NB4 (cell line): ENCODE measurements around the gene CNOT6.
"Not testable (repeated sequence)": the region's sequence is repeated elsewhere in the genome, so short reads cannot be mapped to it uniquely, and the experiment has no call there.

Source experiments
- POLR2A ChIP-seq: IDR thresholded peaks from 2 replicates; pipeline ENCODE4 v1.6.1; 2011; ENCODE audit warnings: mild to moderate bottlenecking; ENCODE audit not compliant: insufficient read length; ENCODE audit errors: extremely low read depth
- TF ChIP-seq, protein P1 (sequence below): IDR thresholded peaks from 2 replicates; pipeline ENCODE4 v1.6.1; 2011; ENCODE audit warnings: low read depth, low read length
- TF ChIP-seq, protein P2 (sequence below): IDR thresholded peaks from one replicate; pipeline ENCODE4 v1.5.1; 2012; ENCODE audit warnings: low read depth, low read length

DNA sequence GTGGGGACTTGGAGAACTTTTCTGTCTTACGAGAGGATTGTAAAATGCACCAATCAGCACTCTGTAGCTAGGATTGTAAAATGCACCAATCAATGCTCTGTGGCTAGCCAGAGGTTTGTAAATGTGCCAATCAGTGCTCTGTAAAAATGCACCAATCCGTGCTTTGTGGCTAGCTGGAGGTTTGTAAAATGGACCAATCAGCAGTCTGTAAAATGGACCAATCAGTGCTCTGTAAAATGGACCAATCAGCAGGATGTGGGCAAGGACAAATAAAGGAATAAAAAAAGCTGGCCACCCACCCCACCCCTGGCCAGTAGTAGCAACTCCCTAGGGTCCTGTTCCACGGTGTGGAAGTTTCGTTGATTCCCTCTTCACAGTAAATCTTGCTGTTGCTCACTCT is 29.1 kb upstream of the CNOT6 start:
- TF ChIP-seq, protein P1, sequence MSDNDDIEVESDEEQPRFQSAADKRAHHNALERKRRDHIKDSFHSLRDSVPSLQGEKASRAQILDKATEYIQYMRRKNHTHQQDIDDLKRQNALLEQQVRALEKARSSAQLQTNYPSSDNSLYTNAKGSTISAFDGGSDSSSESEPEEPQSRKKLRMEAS: not testable (repeated sequence)
- TF ChIP-seq, protein P2, sequence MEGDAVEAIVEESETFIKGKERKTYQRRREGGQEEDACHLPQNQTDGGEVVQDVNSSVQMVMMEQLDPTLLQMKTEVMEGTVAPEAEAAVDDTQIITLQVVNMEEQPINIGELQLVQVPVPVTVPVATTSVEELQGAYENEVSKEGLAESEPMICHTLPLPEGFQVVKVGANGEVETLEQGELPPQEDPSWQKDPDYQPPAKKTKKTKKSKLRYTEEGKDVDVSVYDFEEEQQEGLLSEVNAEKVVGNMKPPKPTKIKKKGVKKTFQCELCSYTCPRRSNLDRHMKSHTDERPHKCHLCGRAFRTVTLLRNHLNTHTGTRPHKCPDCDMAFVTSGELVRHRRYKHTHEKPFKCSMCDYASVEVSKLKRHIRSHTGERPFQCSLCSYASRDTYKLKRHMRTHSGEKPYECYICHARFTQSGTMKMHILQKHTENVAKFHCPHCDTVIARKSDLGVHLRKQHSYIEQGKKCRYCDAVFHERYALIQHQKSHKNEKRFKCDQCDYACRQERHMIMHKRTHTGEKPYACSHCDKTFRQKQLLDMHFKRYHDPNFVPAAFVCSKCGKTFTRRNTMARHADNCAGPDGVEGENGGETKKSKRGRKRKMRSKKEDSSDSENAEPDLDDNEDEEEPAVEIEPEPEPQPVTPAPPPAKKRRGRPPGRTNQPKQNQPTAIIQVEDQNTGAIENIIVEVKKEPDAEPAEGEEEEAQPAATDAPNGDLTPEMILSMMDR: not testable (repeated sequence)
- TF ChIP-seq POLR2A: not testable (repeated sequence)
